Neuronal stem cell (in vitro differentiated cells): ENCODE data around the gene DROSHA.

Source experiments
- DNase-seq: peaks from one replicate; pipeline ENCODE4 v3.0.0-alpha.2; 2013; ENCODE audit warnings: low spot score
- H2AFZ ChIP-seq: one replicate; pipeline ENCODE4 v1.6.1; 2013; ENCODE audit warnings: mild to moderate bottlenecking, low read length, inconsistent platforms
- H2AK5ac ChIP-seq: 2 replicates; pipeline ENCODE4 v1.6.1; 2013; ENCODE audit warnings: low read depth, mild to moderate bottlenecking, inconsistent platforms, low read length, moderate library complexity, mixed read lengths
- H2BK120ac ChIP-seq: 2 replicates; pipeline ENCODE4 v1.6.1; 2013; ENCODE audit warnings: low read depth, mild to moderate bottlenecking, inconsistent platforms, low read length, moderate library complexity, mixed read lengths
- H2BK12ac ChIP-seq: one replicate; pipeline ENCODE4 v1.6.1; 2013; ENCODE audit warnings: low read length, inconsistent platforms
- H2BK15ac ChIP-seq: 2 replicates; pipeline ENCODE4 v1.6.1; 2013; ENCODE audit warnings: mild to moderate bottlenecking, low read length, inconsistent platforms, mixed read lengths
- H2BK5ac ChIP-seq: one replicate; pipeline ENCODE4 v1.6.1; 2013; ENCODE audit warnings: inconsistent platforms, mild to moderate bottlenecking, low read length, moderate library complexity
- H3K14ac ChIP-seq: one replicate; pipeline ENCODE4 v1.6.1; 2013; ENCODE audit warnings: low read length, inconsistent platforms
- H3K18ac ChIP-seq: 2 replicates; pipeline ENCODE4 v1.6.1; 2013; ENCODE audit warnings: low read length, inconsistent platforms
- H3K23ac ChIP-seq: 2 replicates; pipeline ENCODE4 v1.6.1; 2013; ENCODE audit warnings: low read depth, mild to moderate bottlenecking, mixed read lengths, low read length, inconsistent platforms; ENCODE audit not compliant: poor library complexity
- H3K27ac ChIP-seq: replicated peaks from 3 replicates; pipeline ENCODE4 v1.5.1; 2013; ENCODE audit warnings: low read length, inconsistent platforms
- H3K27me3 ChIP-seq, 3 experiments: 2 replicates each; pipeline ENCODE4 v1.6.1; 2013; ENCODE audit warnings: low read length in 3 of 3, mild to moderate bottlenecking in 2 of 3, inconsistent platforms in 1 of 3, low read depth in 1 of 3, mixed read lengths in 1 of 3, moderate library complexity in 1 of 3; ENCODE audit not compliant: control insufficient read depth in 3 of 3, insufficient read depth in 3 of 3
- H3K36me3 ChIP-seq, 2 donors: replicated peaks in 1 of 2; 2 replicates each; pipeline ENCODE4 v1.6.1; 2013; ENCODE audit warnings: low read length in 2 of 2; ENCODE audit not compliant: control insufficient read depth in 2 of 2, insufficient read depth in 2 of 2
- H3K4ac ChIP-seq: 2 replicates; pipeline ENCODE4 v1.6.1; 2013; ENCODE audit warnings: inconsistent platforms, mild to moderate bottlenecking, low read length, moderate library complexity
- H3K4me1 ChIP-seq, 2 donors: 1 replicate in 1 of 2; 2 replicates in 1 of 2; pipeline ENCODE4 v1.6.1; 2013; ENCODE audit warnings: low read length in 2 of 2, low read depth in 1 of 2; ENCODE audit not compliant: control insufficient read depth in 2 of 2, insufficient read depth in 1 of 2
- H3K4me2 ChIP-seq: one replicate; pipeline ENCODE4 v1.6.1; 2013; ENCODE audit warnings: mild to moderate bottlenecking, low read length, inconsistent platforms; ENCODE audit not compliant: insufficient read depth, poor library complexity, severe bottlenecking
- H3K4me3 ChIP-seq, 2 donors: 2 replicates each; pipeline ENCODE4 v1.5.1; 2013; ENCODE audit warnings: low read length in 2 of 2, mild to moderate bottlenecking in 2 of 2, inconsistent platforms in 1 of 2, moderate library complexity in 1 of 2
- H3K79me1 ChIP-seq: one replicate; pipeline ENCODE4 v1.6.1; 2013; ENCODE audit warnings: low read depth, mild to moderate bottlenecking, inconsistent platforms, low read length, moderate library complexity
- H3K9ac ChIP-seq: one replicate; pipeline ENCODE4 v1.6.1; 2013; ENCODE audit warnings: mild to moderate bottlenecking, low read depth, low read length, inconsistent platforms; ENCODE audit not compliant: poor library complexity
- H3K9me3 ChIP-seq, 2 donors: replicated peaks in 1 of 2; 2 replicates each; pipeline versions ENCODE3 to v1.6.1; 2013; ENCODE audit warnings: low read length in 2 of 2, mild to moderate bottlenecking in 2 of 2, inconsistent platforms in 1 of 2, low read depth in 1 of 2, mixed read lengths in 1 of 2, moderate library complexity in 1 of 2; ENCODE audit not compliant: control insufficient read depth in 2 of 2, insufficient read depth in 1 of 2
- H4K8ac ChIP-seq: one replicate; pipeline ENCODE4 v1.6.1; 2013; ENCODE audit warnings: low read depth, mild to moderate bottlenecking, inconsistent platforms, low read length, moderate library complexity
- H4K91ac ChIP-seq: one replicate; pipeline ENCODE4 v1.6.1; 2013; ENCODE audit warnings: low read length, low read depth, mild to moderate bottlenecking, inconsistent platforms; ENCODE audit not compliant: poor library complexity
- WGBS, 2 donors: extraction: QIAGEN DNeasy Blood & Tissue Kit; methylation state at CpG; one replicate each; pipeline ENCODE4 v1.1.7; 2013; ENCODE audit warnings: missing lambda C conversion rate in 2 of 2, mixed read lengths in 1 of 2; ENCODE audit not compliant: insufficient read length in 2 of 2, insufficient replicate concordance in 1 of 2; ENCODE audit errors: extremely low coverage in 2 of 2; 5-methylcytosine and 5-hydroxymethylcytosine counted together

Gene DROSHA

DNA sequence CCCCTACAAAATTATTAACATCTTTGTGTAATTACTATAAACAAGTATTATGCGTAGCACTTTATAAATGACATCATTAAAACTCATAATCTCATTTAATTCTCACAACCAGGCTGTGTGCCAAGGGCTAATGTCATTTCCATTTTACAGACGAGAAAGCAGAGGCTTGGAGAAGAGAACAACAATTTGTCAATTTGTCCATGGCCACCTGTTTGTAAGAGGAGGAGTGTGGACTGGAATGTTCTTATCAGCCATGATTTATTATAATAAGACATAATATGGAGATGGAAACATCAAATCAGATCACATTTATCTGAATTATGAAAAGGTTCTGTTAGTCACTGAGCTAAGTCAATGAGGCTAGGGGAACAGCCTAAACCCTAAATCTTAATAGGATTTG is 97.0 kb downstream of the DROSHA start:
- no peak overlapping the region for H3K18ac ChIP-seq
- H2BK15ac ChIP-seq, result no peak overlapping the region
- H3K4me3 ChIP-seq, result no peak overlapping the region
- no peak overlapping the region for H3K14ac ChIP-seq
- no CpG with 5 or more reads among the region's 2 CpGs for WGBS, 2 donors
- no peaks in the 10 kb centered on the region for H3K79me1 ChIP-seq
- H3K4me2 ChIP-seq, result no peak overlapping the region
- no peak overlapping the region for H3K9ac ChIP-seq
- H3K23ac ChIP-seq, result no peak overlapping the region
- no peak overlapping the region for H3K27ac ChIP-seq
- peaks cover 4 to 91% of the 10 kb centered on the region in 2 donors for H3K36me3 ChIP-seq
- H3K27me3 ChIP-seq, result no peaks in the 10 kb centered on the region
- H3K4ac ChIP-seq, result no peak overlapping the region
- no peaks in the 10 kb centered on the region for H3K9me3 ChIP-seq
- H2BK5ac ChIP-seq, result no peak overlapping the region
- DNase-seq, result no peak
- H3K4me1 ChIP-seq, result no peaks in the 10 kb centered on the region
- no peak overlapping the region for H2BK12ac ChIP-seq
- no peak overlapping the region for H2AFZ ChIP-seq
- no peak overlapping the region for H2AK5ac ChIP-seq
- no peak overlapping the region for H2BK120ac ChIP-seq
- H4K91ac ChIP-seq, result no peak overlapping the region
- no peak overlapping the region for H4K8ac ChIP-seq

DNA sequence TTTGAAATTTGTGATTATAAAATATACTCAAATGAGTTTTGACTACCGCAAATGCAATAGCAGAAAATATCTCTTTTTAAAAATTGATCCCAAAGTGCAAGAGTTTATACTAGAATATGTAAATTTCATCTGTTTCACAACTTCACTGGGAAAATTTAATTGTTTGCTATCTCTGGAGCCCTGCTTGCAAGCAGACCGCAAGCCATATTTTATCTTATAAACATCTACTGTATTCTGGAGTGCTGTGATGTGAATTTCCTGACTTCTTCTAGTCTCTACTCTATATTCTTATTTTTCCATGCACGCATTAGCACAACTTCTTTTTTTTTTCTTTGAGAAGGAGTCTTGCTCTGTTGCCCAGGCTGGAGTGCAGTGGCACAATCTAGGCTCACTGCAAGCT is 98.7 kb downstream of the DROSHA start:
- Histone ChIP-seq H3K9ac (no peak overlapping the region), H3K27ac (no peak overlapping the region), H3K23ac (no peak overlapping the region), H3K4ac (no peak overlapping the region), H2BK5ac (no peak overlapping the region), H2AFZ (no peak overlapping the region), H3K4me2 (no peak overlapping the region), H3K4me3 (no peak overlapping the region), H3K36me3 (peaks cover 2 to 93% of the 10 kb centered on the region in 2 donors), H2BK12ac (no peak overlapping the region), H3K18ac (no peak overlapping the region), H2BK15ac (no peak overlapping the region), H3K27me3 (no peaks in the 10 kb centered on the region), H4K91ac (no peak overlapping the region), H3K9me3 (no peaks in the 10 kb centered on the region), H2BK120ac (no peak overlapping the region), H2AK5ac (no peak overlapping the region), H3K14ac (no peak overlapping the region), H3K4me1 (no peaks in the 10 kb centered on the region), H4K8ac (no peak overlapping the region), H3K79me1 (no peaks in the 10 kb centered on the region)
- no peak for DNase-seq
- no CpG with 5 or more reads among the region's 3 CpGs for WGBS, 2 donors

DNA sequence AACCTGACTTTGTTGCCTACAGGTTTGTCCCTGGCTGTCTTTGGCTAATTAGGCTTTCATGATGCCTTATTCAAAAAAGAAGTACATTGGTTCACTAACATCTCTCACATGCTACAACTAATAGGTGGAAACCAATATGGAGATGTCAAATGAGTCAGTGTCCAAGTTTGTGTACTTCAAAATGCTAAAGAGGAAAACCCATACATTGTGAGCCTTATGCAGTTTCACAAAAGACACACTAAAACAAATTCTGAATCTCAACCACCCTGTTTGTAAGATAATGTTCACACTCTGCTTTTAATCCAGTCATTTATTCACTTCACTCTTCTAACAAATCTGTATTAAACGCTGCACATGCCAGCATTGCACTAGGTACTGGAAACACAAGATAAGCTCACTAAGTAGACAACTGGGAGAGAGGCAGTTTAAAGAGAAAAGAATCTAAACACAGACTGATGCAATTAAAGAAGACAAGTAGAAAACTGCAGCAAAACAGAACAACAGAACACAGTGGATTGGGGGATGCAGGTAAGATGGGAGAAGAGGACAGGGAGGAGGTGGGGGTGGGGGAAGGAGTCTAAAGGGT is 104.1 kb downstream of the DROSHA start:
- H3K4ac ChIP-seq, result no peak overlapping the region
- H3K23ac ChIP-seq, result no peak overlapping the region
- H2BK12ac ChIP-seq, result no peak overlapping the region
- no peak overlapping the region for H2BK15ac ChIP-seq
- H2BK120ac ChIP-seq, result no peak overlapping the region
- no peak overlapping the region for H2AK5ac ChIP-seq
- H3K4me1 ChIP-seq, result peaks cover 0 to 6% of the 10 kb centered on the region in 2 donors
- no CpG with 5 or more reads among the region's 1 CpG for WGBS, 2 donors
- H2BK5ac ChIP-seq, result no peak overlapping the region
- no peaks in the 10 kb centered on the region for H3K27me3 ChIP-seq
- H3K9ac ChIP-seq, result no peak overlapping the region
- H3K9me3 ChIP-seq, result no peaks in the 10 kb centered on the region
- H3K27ac ChIP-seq, result no peak overlapping the region
- no peak overlapping the region for H4K91ac ChIP-seq
- no peaks in the 10 kb centered on the region for H3K79me1 ChIP-seq
- H2AFZ ChIP-seq, result no peak overlapping the region
- H3K14ac ChIP-seq, result no peak overlapping the region
- DNase-seq, result no peak
- no peak overlapping the region for H3K4me2 ChIP-seq
- H4K8ac ChIP-seq, result no peak overlapping the region
- H3K36me3 ChIP-seq, result peaks cover 1 to 90% of the 10 kb centered on the region in 2 donors
- H3K4me3 ChIP-seq, result no peak overlapping the region
- H3K18ac ChIP-seq, result no peak overlapping the region

DNA sequence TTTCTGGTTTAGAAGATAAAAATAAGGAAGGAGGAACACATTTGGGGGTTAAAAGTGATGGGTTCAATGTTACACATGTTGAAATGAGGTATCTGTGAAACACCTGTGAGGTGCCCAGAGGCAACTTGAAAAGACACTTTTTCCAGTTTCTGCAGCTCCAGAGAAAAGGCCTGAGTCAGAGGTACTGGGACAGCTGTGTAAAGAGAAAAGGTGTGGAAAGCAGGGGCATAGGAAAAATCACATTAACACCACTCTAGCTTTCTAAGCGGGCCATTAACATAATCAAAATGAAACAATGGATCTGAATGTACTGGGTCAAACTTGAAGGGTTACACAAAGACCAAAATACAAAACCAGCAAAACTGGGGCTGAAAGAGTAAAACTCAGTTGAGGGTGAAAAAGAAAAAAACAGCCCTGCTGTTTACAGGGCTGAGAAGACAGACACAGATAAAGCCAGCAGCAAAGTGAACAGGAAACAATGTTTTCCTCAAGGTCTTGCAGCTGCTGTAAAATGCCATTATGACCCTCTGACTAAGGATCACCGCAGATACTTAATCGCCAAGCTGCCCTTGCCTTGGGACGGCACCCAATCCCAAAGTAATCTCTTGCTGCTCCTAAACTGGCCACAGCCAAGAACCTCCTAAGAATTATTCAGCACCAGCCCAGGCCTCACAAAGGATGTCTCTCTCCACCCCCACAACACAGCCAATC is 104.7 kb downstream of the DROSHA start:
- Histone ChIP-seq H3K4ac (no peak overlapping the region), H3K14ac (no peak overlapping the region), H3K4me3 (no peak overlapping the region), H3K79me1 (no peaks in the 10 kb centered on the region), H3K36me3 (peaks cover 6 to 90% of the 10 kb centered on the region in 2 donors), H3K4me1 (peaks cover 0 to 6% of the 10 kb centered on the region in 2 donors), H2AK5ac (no peak overlapping the region), H3K9me3 (no peaks in the 10 kb centered on the region), H3K23ac (no peak overlapping the region), H2BK120ac (no peak overlapping the region), H3K27ac (no peak overlapping the region), H3K18ac (no peak overlapping the region), H4K91ac (no peak overlapping the region), H4K8ac (no peak overlapping the region), H3K9ac (no peak overlapping the region), H2BK15ac (no peak overlapping the region), H3K27me3 (no peaks in the 10 kb centered on the region), H2AFZ (no peak overlapping the region), H2BK5ac (no peak overlapping the region), H3K4me2 (no peak overlapping the region), H2BK12ac (no peak overlapping the region)
- WGBS, 2 donors, result no CpG with 5 or more reads among the region's 4 CpGs
- DNase-seq, result no peak
